Heart left ventricle (tissue), 13 donors: Measurements from ENCODE around the gene SOX8.

Experiments used
- POLR2A ChIP-seq, 2 donors: fragments of 450-650 bp; IDR thresholded peaks; one replicate each; pipeline ENCODE4 v1.6.1; 2017; ENCODE audit warnings: antibody characterized with exemption in 2 of 2, mild to moderate bottlenecking in 2 of 2, moderate library complexity in 2 of 2
- TF ChIP-seq, protein P1 (sequence below), 12 donors: fragments of 200-600 bp; sonication (generic) in 4 of 12; IDR thresholded peaks; one replicate each; pipeline versions ENCODE4 v1.5.0 to v1.8.0; 2018 to 2022; ENCODE audit warnings: antibody characterized with exemption in 12 of 12, mild to moderate bottlenecking in 5 of 12
- donor health status: ischemic (EF 13 %, LVEDD 7.1; RV severe dilation, severe dysfunction).
- donor health status: DM: no; HTN: yes; CAD: no.
- donor health status: DM: no; HTN: no; CAD: no.
- donor health status: ischemic (EF 25% LVEDD 6.9; RV normal size, moderate dysfunction).
- donor health status: ischemic (EF 25% LVEDD 5.7; RV mildly dilated, moderate dysfunction).
- donor health status: ischemic (EF 35%, LVEDD 5.7; RV mildly dilated, moderate dysfunction).
- donor health status: nonischemic (EF 11% LVEDD 7.7; RV severe dilation, severe dysfunction).
- donor health status: DM: yes; HTN: yes; CAD: no.
- donor health status: PGD.
- donor health status: ischemic (EF 29% LVEDD 5.4; RV normal size, mild dysfunction).
- donor health status: nonischemic (EF 23%, LVEDD 6.1; RV moderate dilation, normal function).

DNA sequence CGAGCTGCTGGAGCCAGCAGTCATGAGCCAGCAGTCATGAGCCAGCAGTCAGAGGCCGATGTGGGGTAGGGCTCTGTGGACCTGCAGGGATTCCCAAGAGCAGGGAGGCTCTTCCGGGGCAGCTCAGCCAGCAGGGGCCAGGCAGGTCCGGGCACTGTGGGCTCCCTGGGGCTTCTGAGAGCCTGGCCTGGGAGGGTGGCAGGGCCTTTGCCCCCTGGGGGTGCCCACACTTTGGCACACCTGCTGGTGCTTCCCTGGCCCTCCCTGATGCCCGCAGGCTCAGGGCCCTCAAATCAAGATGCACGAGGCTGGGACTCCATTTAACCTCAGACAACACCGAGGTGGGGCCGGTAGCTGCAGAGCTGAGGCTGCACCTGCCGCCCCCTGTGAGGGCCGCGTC lies 18.1 kb downstream of the SOX8 start:
- TF ChIP-seq, protein P1, sequence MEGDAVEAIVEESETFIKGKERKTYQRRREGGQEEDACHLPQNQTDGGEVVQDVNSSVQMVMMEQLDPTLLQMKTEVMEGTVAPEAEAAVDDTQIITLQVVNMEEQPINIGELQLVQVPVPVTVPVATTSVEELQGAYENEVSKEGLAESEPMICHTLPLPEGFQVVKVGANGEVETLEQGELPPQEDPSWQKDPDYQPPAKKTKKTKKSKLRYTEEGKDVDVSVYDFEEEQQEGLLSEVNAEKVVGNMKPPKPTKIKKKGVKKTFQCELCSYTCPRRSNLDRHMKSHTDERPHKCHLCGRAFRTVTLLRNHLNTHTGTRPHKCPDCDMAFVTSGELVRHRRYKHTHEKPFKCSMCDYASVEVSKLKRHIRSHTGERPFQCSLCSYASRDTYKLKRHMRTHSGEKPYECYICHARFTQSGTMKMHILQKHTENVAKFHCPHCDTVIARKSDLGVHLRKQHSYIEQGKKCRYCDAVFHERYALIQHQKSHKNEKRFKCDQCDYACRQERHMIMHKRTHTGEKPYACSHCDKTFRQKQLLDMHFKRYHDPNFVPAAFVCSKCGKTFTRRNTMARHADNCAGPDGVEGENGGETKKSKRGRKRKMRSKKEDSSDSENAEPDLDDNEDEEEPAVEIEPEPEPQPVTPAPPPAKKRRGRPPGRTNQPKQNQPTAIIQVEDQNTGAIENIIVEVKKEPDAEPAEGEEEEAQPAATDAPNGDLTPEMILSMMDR (IDR thresholded peaks at IDR 0.05): no peak
- no peak for TF ChIP-seq POLR2A (IDR thresholded peaks at IDR 0.05)
